ENCODE measurements around the gene PTTG2.

Gene PTTG2

DNA sequence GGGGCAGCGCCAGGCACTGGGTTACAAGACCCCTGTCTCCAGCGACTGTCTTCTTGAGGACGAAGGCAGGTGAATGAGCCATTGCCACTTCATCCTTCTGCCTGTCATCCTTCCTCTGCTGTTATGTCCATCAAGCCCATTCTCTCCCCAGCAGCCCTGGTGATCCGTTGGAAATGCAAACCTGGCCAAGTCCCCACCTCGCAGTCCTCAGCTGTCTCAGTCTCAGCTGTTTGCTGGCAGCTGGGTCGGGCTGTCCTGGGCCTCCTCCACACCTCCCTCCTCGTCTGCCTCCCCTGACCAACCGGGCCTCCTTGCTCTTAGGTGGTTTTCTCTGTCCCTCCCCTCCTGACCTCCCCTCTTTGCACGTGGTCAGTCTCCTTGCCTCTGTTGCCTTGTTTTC is 38.0 kb downstream of the PTTG2 start:
- TF ChIP-seq, protein P1, sequence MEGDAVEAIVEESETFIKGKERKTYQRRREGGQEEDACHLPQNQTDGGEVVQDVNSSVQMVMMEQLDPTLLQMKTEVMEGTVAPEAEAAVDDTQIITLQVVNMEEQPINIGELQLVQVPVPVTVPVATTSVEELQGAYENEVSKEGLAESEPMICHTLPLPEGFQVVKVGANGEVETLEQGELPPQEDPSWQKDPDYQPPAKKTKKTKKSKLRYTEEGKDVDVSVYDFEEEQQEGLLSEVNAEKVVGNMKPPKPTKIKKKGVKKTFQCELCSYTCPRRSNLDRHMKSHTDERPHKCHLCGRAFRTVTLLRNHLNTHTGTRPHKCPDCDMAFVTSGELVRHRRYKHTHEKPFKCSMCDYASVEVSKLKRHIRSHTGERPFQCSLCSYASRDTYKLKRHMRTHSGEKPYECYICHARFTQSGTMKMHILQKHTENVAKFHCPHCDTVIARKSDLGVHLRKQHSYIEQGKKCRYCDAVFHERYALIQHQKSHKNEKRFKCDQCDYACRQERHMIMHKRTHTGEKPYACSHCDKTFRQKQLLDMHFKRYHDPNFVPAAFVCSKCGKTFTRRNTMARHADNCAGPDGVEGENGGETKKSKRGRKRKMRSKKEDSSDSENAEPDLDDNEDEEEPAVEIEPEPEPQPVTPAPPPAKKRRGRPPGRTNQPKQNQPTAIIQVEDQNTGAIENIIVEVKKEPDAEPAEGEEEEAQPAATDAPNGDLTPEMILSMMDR (IDR thresholded peaks at IDR 0.05; ENCODE audit: control extremely low read depth, extremely low read depth, low read depth, missing control alignments): no peak
- CTCF ChIA-PET: no interaction called here
- no peak for DNase-seq (ENCODE audit: extremely low spot score)
- POLR2A ChIA-PET: no interaction called here

DNA sequence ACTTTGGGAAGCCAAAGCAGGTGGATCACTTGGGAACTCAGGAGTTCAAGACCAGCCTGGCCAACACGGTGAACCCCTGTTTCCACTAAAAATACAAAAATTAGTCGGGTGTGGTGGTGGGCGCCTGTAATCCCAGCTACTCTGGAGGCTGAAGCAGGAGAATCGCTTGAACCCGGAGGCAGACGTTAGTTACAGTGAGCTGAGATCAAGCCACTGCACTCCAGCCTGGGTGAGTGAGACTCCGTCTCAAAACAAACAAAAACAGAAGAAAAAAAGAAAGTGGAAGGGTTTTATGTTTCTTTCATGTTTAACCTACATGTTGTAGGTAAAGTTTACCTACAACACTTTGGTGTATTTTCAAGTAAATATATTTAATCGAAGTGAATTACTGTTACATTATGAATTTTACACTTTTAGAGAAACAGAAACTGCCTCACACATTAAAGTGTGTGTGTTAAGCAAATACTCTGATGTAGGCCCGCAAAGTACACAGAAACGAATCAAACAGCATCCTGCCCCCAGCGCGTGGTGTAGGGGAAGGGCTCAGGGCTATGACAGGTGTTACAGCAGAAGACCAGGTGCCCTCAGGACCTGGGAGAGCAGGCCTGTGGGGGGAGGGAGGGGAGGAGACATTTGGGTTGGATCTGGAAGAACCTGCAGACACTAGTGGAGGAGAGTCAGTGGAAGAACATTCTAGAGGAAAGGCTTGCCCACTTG is 39.0 kb downstream of the PTTG2 start:
- no peak for DNase-seq (ENCODE audit: extremely low spot score)
- TF ChIP-seq, protein P1 (IDR thresholded peaks at IDR 0.05; ENCODE audit: control extremely low read depth, extremely low read depth, low read depth, missing control alignments): no peak
- ChIA-PET CTCF (interaction anchor here (1.2 kb wide), 1 partner anchor 23 kb away, joined by 3 read pairs; no protein-coding TSS in a partner anchor), POLR2A (no interaction called here)

DNA sequence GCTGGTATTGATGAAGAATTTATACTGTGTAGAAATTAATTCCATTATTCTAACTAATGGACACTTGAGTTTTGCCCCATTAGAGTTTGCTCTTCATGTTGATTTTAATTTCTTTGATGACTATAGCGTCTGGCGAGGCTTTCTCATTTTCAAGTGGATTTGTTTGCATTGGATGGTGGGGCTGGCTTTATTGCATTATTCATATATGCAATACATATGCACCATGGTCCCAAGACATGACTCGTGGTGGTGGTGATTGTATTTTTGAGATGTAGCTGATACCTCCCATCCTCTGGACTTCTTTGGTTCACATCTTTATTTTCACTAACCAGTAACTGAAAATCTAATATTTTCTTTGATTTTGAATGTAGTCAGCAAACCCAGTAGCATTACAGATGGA is 39.8 kb downstream of the PTTG2 start:
- no peak for DNase-seq (ENCODE audit: extremely low spot score)
- TF ChIP-seq, protein P1 (IDR thresholded peaks at IDR 0.05; ENCODE audit: control extremely low read depth, extremely low read depth, low read depth, missing control alignments): no peak
- CTCF ChIA-PET: interaction anchor here (1.2 kb wide), 1 partner anchor 24 kb away, joined by 3 read pairs; no protein-coding TSS in a partner anchor
- POLR2A ChIA-PET: no interaction called here

DNA sequence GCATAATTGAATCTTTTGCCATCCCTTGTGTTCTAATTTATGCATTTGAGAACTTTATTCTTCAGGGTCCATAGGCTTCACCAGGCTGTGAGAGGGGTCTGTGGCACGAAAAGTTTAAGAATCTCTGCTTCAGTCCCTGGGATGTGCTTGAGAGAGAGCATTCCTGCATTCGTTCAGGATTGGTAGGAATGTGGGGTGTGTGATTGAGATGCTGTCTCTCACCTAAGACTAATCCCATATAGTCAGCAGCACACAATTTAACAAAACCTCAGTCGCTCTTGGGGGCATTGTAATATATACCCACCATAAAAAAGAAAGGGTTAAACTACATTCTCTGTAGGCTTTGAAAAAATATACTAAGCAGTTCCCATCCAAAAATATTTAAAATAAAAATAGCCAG is 41.7 kb downstream of the PTTG2 start:
- CTCF ChIA-PET: interaction anchor here (1.5 kb wide), 1 partner anchor 32 kb away, joined by 4 read pairs; no protein-coding TSS in a partner anchor
- TF ChIP-seq, protein P1 (IDR thresholded peaks at IDR 0.05; ENCODE audit: control extremely low read depth, extremely low read depth, low read depth, missing control alignments): no peak
- POLR2A ChIA-PET: no interaction called here
- no peak for DNase-seq (ENCODE audit: extremely low spot score)

DNA sequence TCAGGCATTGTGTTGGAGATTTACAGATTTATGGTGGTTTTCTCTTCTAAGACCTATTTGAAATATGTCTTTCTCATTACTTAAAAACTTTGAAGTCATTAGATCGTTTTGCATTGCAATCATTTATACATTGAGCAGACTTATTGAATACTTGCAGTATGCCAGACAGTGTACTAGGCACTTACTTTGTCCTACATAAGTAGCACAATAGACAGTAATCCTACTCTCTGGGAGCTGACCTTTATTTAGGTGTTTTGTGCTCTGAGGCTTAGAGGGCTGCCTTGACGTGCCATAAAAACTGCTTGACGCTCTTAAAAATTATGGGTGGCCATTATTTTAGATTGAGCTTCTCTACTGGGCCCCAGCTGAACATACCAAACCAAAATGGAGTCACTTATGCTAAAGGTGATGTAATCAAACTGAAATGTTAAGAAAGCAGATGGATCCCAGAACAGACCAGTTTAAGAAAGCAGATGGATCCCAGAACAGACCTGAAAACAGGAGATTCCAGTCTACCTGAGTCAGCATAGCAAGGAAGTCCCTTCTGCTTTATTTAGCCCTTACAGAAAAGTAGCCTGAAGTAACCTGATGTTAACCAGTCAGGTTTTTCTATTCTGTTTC is 42.4 kb downstream of the PTTG2 start:
- TF ChIP-seq, protein P1 (IDR thresholded peaks at IDR 0.05; ENCODE audit: control extremely low read depth, extremely low read depth, low read depth, missing control alignments): no peak
- ChIA-PET POLR2A (no interaction called here), CTCF (interaction anchor here (1.5 kb wide), 1 partner anchor 32 kb away, joined by 4 read pairs; no protein-coding TSS in a partner anchor)
- no peak for DNase-seq (ENCODE audit: extremely low spot score)

DNA sequence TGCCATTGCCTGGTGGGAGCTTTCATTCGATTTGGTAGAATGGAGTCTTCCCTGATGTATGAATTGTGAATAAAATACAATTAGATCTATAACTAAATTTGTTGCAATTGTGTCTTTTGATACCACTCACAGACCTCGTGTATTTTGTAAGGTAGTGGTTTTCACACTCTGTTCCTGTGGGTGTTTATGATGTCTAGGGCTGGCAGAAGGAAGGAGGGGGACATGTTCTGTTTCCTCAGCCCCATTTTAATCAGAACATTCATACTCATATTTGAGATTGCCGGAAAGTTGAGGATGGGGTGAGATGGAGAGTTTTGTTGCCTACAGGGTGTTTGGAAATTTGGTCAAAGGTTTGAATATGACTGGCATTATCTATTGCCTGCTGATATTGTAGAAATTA is 42.9 kb downstream of the PTTG2 start:
- no peak for DNase-seq (ENCODE audit: extremely low spot score)
- TF ChIP-seq, protein P1 (IDR thresholded peaks at IDR 0.05; ENCODE audit: control extremely low read depth, extremely low read depth, low read depth, missing control alignments): no peak
- ChIA-PET POLR2A (no interaction called here), CTCF (interaction anchor here (1.5 kb wide), 1 partner anchor 31 kb away, joined by 4 read pairs; no protein-coding TSS in a partner anchor)
